Measurements from ENCODE around the gene ARL8A. TPM values are rescaled to one million over a fixed set of nuclear protein-coding genes. Genes with fewer than 3 reads are reported as not detected.
"Not testable (repeated sequence)": the region's sequence is repeated elsewhere in the genome, so short reads cannot be mapped to it uniquely, and the experiment has no call there.

The ARL8A gene
- 51.9 and 57.4 TPM in 2 replicates for total RNA-seq

DNA sequence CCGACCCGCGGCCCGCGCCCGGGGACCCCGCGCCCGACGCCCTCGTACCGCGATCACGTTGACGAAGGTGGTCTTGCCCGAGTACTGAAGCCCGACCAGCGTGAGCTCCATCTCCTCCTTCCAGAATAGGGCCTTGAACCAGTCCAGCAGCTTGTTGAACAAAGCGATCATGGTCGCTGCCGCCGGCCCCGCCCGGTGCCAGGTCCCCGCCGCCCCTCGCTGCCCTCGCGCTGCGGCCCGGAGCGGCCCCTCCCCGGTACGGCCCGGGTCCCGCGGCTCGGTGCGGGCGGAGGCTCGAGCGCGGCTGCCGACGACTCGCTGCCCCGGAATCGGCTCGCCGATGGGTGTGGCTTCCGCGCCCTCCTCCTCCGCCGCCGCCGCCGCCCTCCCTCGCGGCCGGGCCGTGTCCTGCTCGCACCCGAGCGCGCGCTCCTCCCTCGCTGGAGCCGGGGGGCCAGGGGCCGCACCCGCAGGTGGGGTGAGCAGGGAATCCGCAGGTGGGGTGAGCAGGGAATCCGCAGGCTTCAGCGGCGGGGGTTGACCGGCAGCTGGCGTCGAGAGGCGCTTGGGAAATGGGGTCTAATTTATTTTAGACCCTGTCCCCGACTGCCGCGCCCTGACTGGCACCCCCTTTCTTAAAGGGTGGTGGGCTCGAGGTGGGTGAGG, at the start of gene ARL8A:
ARL8A (minus strand) TSS at position 336 of the 666 bp plus-strand sequence; CDS start at position 171, 165 bp downstream.
- peaks cover 25% of the 10 kb centered on the region for H3K36me3 Mint-ChIP-seq (ENCODE audit: low read depth)
- H3K4me1 Mint-ChIP-seq = peaks cover 27% of the 10 kb centered on the region

DNA sequence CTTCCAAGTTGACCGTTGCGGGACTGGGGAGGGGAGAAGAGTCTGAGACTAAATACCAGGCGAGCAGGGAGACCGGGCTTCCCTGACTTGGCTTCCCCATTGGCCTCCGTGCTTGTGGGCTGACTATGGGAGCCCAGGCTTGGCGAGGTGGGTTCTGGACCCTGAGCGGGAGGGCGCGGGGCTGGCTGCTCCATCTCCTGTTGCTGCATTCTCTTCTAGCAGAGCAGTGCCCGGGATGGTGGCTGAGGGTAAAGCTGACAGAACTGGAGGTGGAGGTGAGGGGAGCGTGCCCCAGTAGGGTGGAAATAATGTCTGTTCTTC, 49.8 kb upstream of the ARL8A start:
- intact Hi-C loops (cut with micrococcal nuclease) = no loop called here
- DNase-seq = no peak
- H3K4me1 Mint-ChIP-seq = peaks cover 4% of the 10 kb centered on the region

More for the DNA sequence above, at the start of gene ARL8A:
- DNase-seq = peak; percentile 94
- intact Hi-C loops (cut with micrococcal nuclease) = loop anchor here (1.0 kb wide), 1 partner anchor 16 kb away; the partner anchor contains the start of gene PTPN7
- Mint-ChIP-seq H3K27ac (peak within 1 kb of the TSS; percentile 92), H3K9me3 (no peaks in the 10 kb centered on the region), H3K27me3 (no peaks in the 10 kb centered on the region), H3K4me3 (peak within 1 kb of the TSS; percentile 93)

DNA sequence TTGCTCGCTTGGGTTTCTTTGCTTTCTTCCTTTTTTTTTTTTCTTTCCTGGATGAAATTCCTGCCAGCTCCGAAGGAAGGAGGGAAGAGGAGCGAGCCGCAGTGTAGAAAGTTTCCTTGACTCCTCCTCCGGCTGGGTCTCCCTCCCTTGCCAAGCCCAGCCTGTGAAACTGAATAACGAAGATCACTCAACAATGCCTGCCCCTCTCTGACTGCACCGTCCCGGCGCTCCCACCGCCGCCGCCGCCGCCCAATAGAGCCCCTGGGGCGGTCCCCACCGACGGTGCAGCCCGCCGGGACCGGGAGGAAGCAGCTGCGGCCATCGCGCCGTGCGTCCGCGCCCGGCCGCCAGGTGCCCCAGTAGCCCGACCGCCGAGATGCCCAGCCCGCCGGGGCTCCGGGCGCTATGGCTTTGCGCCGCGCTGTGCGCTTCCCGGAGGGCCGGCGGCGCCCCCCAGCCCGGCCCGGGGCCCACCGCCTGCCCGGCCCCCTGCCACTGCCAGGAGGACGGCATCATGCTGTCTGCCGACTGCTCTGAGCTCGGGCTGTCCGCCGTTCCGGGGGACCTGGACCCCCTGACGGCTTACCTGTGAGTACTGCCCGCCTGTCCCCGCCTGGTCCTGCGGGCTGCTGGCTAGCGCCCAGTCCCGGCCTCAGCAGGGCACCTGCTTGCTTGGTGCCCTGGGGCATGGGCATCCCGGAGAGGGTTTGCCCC, 49.2 kb upstream of the ARL8A start, which contains the start of gene LGR6:
LGR6 (plus strand) TSS at position 186 of the 714 bp plus-strand sequence; CDS start at position 377, 191 bp downstream.
- intact Hi-C loops (cut with micrococcal nuclease) = no loop called here
- H3K36me3 Mint-ChIP-seq (ENCODE audit: low read depth) = no peaks in the 10 kb centered on the region
- no peak within 1 kb of the TSS for H3K4me3 Mint-ChIP-seq
- peaks cover 4% of the 10 kb centered on the region for H3K4me1 Mint-ChIP-seq
- no peaks in the 10 kb centered on the region for H3K9me3 Mint-ChIP-seq
- no peak for DNase-seq
- peaks cover 41% of the 10 kb centered on the region for H3K27me3 Mint-ChIP-seq
- no peak within 1 kb of the TSS for H3K27ac Mint-ChIP-seq

More for the DNA sequence above, 49.8 kb upstream of the ARL8A start:
- no peak overlapping the region for H3K4me3 Mint-ChIP-seq
- peaks cover 44% of the 10 kb centered on the region for H3K27me3 Mint-ChIP-seq
- H3K36me3 Mint-ChIP-seq (ENCODE audit: low read depth) = no peaks in the 10 kb centered on the region
- no peaks in the 10 kb centered on the region for H3K9me3 Mint-ChIP-seq
- no peak overlapping the region for H3K27ac Mint-ChIP-seq

DNA sequence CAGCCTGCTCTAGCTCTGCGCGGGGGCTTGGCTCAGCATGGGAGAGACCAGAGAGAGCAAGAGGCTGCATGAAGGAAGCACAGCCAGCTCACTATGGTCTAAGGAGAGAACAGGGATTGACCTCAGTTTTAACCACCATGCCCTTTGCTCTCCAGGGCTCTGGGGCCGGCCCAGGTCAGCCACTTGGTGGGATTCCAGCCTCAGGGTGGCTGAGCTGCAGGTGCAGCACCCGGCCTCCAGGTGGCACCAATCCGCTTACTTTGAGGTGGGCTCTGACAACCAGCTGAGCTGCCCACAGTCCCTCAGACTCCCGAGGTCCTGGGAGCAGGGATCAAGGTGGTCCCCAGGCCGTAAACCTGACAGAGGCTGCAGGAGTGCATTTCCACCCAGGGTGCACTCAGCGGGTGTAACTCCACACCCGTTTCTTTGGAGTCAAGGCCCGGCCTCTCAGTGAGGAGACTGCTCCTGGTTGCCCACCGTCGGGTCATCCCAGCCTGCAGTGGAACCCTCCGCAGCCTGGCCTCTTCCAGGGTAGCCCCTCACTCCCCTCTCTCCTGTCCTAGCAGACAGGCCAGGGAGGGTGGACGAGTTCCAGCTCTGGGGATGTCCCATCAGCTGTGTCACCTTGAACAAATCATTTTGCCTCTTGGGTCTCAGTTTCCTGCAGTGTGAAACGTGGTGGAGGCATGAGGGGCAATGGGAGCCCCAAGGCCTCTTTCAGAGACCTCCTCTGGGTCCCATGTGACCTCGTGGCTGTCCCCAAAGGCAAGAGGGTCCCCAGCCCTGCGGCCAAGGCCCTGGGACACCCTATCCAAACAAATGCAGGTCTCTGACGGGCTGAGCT, 48.5 kb upstream of the ARL8A start:
- Mint-ChIP-seq H3K27ac (no peak overlapping the region), H3K4me1 (peaks cover 2% of the 10 kb centered on the region), H3K36me3 (ENCODE audit: low read depth) (no peaks in the 10 kb centered on the region), H3K9me3 (no peaks in the 10 kb centered on the region), H3K4me3 (no peak overlapping the region), H3K27me3 (peaks cover 38% of the 10 kb centered on the region)
- intact Hi-C loops (cut with micrococcal nuclease) = no loop called here
- peak; percentile 87 for DNase-seq

DNA sequence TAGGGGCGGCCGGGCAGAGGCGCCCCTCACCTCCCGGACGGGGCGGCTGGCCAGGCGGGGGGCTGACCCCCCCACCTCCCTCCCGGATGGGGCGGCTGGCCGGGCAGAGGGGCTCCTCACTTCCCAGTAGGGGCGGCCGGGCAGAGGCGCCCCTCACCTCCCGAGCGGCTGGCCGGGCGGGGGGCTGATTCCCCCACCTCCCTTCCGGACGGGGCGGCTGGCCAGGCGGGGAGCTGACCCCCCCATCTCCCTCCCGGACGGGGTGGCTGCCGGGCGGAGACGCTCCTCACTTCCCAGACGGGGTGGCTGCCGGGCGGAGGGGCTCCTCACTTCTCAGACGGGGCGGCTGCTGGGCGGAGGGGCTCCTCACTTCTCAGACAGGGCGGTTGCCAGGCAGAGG, 46.9 kb upstream of the ARL8A start:
- H3K27ac Mint-ChIP-seq; H3K36me3 Mint-ChIP-seq (ENCODE audit: low read depth); H3K9me3 Mint-ChIP-seq; H3K4me1 Mint-ChIP-seq; intact Hi-C loops (cut with micrococcal nuclease); H3K4me3 Mint-ChIP-seq; DNase-seq: not testable (repeated sequence)
- H3K27me3 Mint-ChIP-seq = peaks cover 25% of the 10 kb centered on the region

DNA sequence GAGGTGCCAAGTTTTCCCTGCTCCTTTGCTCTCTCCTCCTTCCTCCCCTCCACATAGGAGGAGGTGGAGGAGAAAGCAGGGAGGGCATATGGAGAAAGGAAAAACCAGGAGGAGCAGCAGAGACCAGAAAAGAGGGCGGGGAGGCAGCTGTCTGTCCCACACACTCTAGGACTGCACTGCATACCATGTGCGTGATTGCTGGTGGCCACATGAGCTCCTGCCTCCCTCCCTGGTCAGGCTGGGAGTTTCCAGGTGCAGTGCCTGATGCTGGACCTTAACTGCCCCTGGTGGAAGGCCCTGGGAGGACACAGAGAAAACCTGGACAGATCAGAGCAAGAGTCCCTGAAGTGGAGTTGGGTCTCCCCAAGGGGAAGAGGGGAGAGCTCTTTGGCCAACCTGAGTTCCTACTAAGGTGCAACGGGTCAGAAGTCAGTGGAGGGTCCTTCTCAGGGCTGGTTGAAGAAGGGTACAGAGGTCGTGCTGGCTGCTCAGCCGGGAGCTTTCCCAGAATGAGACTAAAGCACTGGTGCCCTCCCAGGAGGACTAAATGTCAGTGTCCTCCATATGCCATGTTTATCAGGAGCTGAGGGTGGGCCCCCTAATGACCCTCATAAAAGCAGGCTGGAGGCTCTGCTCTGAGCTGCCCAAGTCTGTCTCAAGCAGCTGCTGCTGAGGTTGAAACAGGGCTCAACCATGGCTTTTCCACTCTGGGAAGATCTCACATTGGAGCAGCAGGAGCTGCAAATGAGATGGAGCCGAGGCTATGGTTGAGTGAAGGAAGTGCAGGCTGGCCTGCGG, 45.6 kb upstream of the ARL8A start:
- no peak overlapping the region for H3K4me3 Mint-ChIP-seq
- no peak overlapping the region for H3K27ac Mint-ChIP-seq
- H3K4me1 Mint-ChIP-seq = peaks cover 2% of the 10 kb centered on the region
- peaks cover 15% of the 10 kb centered on the region for H3K27me3 Mint-ChIP-seq
- intact Hi-C loops (cut with micrococcal nuclease) = loop anchor here (1.0 to 2.0 kb wide), 2 partner anchors 125 to 529 kb away; no protein-coding TSS in a partner anchor
- H3K36me3 Mint-ChIP-seq (ENCODE audit: low read depth) = no peaks in the 10 kb centered on the region
- H3K9me3 Mint-ChIP-seq = no peaks in the 10 kb centered on the region
- DNase-seq = no peak

DNA sequence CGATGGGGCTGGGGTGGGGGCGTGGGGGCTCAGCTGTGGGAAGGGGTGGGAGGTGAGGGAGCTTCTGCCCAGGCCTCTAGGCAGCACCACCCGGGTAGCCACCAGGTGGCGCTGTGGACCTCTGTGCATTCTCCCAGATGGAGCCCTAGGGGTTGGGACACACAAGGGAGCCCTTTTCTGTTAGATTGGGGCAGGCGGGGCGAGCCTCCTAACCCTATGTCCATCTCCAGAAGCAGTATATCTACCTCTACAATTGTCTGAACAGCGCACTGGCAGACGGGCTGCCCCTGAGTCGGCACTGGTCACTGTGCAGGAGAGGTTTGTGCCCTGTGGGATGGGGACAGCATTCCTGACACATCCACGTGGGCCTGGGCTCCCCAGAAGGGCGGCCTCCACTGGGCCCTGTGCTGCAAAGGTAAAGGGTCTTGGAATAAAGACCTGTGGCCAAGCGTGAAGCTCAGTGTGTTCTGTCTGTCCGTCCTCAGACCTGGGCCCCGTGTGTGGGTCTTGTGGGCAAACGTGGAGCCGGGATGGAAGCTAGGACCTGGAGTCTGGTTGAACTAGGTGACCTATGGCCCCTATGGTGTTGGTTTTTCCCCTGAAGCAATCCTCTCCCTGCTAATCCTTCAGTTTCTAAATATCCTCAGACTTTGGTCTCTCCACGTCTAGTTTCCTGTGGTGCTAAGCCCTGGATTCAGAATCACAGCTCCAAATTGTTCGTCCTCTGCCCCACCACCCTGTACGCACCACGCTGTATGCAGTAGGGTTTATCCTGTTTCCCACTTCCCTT, 44.7 kb upstream of the ARL8A start:
- H3K4me1 Mint-ChIP-seq = peaks cover 7% of the 10 kb centered on the region
- no peak overlapping the region for H3K27ac Mint-ChIP-seq
- intact Hi-C loops (cut with micrococcal nuclease) = loop anchor here (1.0 to 2.0 kb wide), 2 partner anchors 126 to 530 kb away; no protein-coding TSS in a partner anchor
- no peaks in the 10 kb centered on the region for H3K9me3 Mint-ChIP-seq
- peak; percentile 94 for DNase-seq
- no peak overlapping the region for H3K4me3 Mint-ChIP-seq
- H3K36me3 Mint-ChIP-seq (ENCODE audit: low read depth) = no peaks in the 10 kb centered on the region
- H3K27me3 Mint-ChIP-seq = peaks cover 10% of the 10 kb centered on the region

DNA sequence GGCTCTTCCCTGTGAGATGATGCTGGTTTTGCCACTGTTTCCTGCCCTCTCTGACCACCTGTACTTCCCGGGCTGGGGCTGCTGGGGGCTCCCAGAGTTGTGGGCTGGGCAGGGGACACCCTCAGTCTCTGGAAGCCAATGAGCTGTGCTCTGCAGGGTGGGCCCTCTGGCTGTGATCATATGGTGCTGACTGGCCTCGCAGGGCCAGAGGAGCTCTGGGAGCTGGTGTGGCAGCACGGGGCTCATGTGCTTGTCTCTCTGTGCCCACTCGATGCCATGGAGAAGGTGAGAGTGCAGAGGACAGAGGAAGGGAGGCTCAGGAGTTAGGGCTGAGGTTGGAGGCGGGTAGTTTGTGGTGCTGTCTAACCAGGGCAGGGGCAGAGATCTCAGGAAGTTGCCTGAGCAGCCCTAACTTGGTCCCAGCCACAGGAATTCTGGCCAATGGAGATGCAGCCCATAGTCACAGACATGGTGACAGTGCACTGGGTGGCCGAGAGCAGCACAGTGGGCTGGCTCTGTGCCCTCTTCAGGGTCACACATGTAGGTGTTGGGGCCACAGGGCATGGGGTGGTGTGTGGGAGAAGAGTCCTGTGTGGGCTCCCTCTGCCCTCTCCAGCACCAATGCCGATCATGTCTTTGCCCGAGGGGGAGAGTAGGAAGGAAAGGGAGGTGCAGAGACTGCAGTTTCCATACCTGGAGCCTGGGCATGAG, 43.3 kb upstream of the ARL8A start:
- H3K27ac Mint-ChIP-seq = no peak overlapping the region
- intact Hi-C loops (cut with micrococcal nuclease) = loop anchor here (2.0 kb wide), 1 partner anchor 531 kb away; no protein-coding TSS in a partner anchor
- H3K4me3 Mint-ChIP-seq = no peak overlapping the region
- H3K9me3 Mint-ChIP-seq = no peaks in the 10 kb centered on the region
- H3K27me3 Mint-ChIP-seq = peaks cover 4% of the 10 kb centered on the region
- peaks cover 13% of the 10 kb centered on the region for H3K4me1 Mint-ChIP-seq
- DNase-seq = no peak
- H3K36me3 Mint-ChIP-seq (ENCODE audit: low read depth) = no peaks in the 10 kb centered on the region

DNA sequence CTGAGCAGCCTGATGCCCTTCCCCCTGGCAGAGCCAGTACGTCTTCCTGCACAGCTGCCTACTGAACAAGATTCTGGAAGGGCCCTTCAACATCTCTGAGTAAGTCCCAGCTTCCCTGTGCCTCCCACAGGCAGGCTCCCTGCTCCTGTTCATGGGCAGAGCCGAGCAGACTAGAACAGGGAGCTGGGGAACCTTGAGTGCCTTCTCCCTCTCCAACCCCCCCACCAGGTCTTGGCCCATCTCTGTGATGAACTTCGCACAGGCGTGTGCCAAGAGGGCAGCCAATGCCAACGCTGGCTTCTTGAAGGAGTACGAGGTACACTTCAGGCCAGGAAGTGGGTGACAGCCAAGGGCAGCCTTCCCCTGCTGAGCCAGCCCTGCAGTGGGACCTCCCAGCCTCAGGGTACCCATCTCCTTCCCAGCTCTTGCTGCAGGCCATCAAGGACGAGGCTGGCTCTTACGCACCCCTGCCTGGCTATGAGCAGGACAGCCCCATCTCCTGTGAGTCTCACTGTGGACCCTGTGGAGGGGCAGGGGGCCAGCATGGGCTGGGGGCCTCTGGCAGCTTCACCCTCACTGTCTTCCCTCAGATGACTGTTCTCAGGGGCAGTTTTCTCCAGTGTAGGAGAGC, 42.6 kb upstream of the ARL8A start:
- Mint-ChIP-seq H3K9me3 (no peaks in the 10 kb centered on the region), H3K4me3 (no peak overlapping the region), H3K27me3 (peaks cover 4% of the 10 kb centered on the region), H3K36me3 (ENCODE audit: low read depth) (no peaks in the 10 kb centered on the region), H3K27ac (no peak overlapping the region), H3K4me1 (peaks cover 13% of the 10 kb centered on the region)
- no peak for DNase-seq
- intact Hi-C loops (cut with micrococcal nuclease) = no loop called here

DNA sequence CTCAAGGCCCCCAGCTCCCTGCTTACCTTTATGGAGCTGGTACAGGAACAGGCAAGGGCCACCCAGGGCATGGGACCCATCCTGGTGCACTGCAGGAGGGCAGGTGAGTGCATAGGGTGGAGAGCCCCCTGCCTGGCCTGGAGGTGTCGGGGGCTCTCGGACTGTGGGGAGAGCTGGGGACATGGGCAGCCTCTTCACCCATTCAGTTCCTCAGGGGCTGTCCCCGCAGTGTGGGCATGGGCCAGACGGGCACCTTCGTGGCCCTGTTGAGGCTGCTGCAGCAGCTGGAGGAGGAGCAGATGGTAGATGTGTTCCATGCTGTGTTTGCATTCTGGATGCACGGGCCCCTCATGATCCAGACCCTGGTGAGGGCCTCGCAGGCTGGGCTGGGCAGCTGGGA, 41.8 kb upstream of the ARL8A start:
- Mint-ChIP-seq H3K36me3 (ENCODE audit: low read depth) (no peaks in the 10 kb centered on the region), H3K27ac (no peak overlapping the region), H3K9me3 (no peaks in the 10 kb centered on the region), H3K4me1 (peaks cover 13% of the 10 kb centered on the region), H3K27me3 (peaks cover 4% of the 10 kb centered on the region), H3K4me3 (no peak overlapping the region)
- intact Hi-C loops (cut with micrococcal nuclease) = no loop called here
- DNase-seq = no peak

DNA sequence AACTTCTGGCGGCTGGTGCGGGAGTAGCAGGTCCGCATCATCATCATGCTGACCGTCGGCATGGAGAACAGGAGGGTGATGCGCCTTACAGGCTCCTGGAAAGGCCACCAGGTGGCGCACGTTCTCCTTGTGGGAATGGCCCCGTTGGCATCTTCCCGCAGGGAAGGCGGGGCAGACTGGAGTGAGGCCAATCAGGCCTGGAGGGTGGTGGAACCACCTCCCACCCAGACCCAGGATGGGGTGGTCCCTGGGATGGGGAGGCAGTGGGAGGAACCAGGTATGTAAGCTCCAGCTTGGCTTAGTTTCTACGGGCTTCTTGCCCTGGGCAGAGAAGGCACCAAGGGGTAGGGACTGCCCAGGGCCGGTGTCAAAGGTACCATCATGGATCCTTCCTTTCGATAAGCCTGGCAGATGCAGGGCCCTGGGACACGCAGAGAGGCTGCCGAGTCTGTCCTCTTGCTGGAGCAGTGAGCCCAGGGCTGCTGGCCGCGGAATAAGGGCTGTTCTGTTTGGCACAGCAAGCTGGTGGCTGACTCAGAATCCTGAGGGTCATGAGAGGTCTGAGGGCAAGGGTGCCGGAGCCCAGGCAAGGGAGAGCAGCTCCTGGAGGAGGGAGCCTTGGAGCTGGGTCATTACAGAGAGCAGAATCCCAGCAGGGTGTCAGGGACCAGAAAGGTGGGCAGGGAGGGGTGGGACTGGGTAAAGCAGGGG, 40.4 kb upstream of the ARL8A start:
- Mint-ChIP-seq H3K9me3 (no peaks in the 10 kb centered on the region), H3K27ac (no peak overlapping the region), H3K36me3 (ENCODE audit: low read depth) (no peaks in the 10 kb centered on the region), H3K4me1 (peaks cover 13% of the 10 kb centered on the region), H3K27me3 (peaks cover 4% of the 10 kb centered on the region), H3K4me3 (no peak overlapping the region)
- DNase-seq = peak; percentile 91
- intact Hi-C loops (cut with micrococcal nuclease) = no loop called here
